ENCODE measurements around the gene ZNF768. TPM values are rescaled to one million over a fixed set of nuclear protein-coding genes. Genes with fewer than 3 reads are reported as not detected.
A peak's percentile ranks its signal among the peaks of the same experiment; 100 is the strongest.

ZNF768 gene
- total and polyA plus RNA-seq, 2 of the 13 experiments (the other 11 are each of a cell fraction or from before 2014, with no cell fraction given), result 26.7 to 34.4 TPM

DNA sequence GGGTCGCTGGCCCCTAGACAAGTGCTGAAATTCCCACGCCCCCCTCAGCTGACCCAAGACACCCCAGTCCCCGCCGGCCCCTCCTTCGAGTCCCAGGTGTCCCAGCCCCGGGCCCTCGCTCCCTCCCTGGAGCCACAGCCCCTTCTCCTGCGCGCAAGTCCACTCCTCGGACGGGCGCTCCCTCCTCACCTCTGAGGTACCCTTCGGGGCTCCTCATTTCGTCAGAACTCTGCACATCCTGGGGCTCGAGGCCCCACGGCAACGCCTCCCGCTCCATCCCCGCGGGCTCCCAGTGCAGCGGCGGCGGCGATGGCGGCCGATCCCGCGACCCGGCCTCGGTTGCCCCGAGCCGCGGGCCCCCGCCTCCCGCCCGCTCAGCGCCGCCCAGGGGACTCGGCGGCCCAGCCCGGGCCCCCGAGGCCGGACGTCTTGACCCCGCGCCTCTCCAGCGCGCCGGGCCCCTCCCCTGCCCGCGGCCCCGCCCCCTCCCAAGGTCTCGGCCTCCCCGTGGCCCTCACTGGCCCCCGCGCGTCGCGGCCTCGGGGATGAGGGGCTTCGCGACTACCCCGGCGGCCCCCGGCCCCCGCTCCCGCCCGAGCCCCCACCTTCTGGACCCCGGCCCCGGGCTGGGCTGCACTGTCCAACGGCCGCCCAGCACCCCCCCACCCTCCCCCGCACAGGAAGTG, at the start of gene ZNF768 (continued):
- TF ChIP-seq, protein P1, sequence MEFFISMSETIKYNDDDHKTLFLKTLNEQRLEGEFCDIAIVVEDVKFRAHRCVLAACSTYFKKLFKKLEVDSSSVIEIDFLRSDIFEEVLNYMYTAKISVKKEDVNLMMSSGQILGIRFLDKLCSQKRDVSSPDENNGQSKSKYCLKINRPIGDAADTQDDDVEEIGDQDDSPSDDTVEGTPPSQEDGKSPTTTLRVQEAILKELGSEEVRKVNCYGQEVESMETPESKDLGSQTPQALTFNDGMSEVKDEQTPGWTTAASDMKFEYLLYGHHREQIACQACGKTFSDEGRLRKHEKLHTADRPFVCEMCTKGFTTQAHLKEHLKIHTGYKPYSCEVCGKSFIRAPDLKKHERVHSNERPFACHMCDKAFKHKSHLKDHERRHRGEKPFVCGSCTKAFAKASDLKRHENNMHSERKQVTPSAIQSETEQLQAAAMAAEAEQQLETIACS (CRISPR knock-in tag; IDR thresholded peaks at IDR 0.05), result no peak
- TF ChIP-seq NONO (IDR thresholded peaks at IDR 0.05) (no peak), NONO (CRISPR knock-in tag; conservative IDR thresholded peaks at IDR 0.05) (peak; percentile 14; the same call in 1 of the 2 replicates), ZNF34 (CRISPR knock-in tag; IDR thresholded peaks at IDR 0.05; ENCODE audit: borderline replicate concordance) (0 out of 2 replicates have a peak, but pooled peaks have one; percentile 26), RBM39 (IDR thresholded peaks at IDR 0.05; ENCODE audit: low read depth, low read length, poor library complexity, severe bottlenecking) (no peak), ZSCAN22 (CRISPR knock-in tag; IDR thresholded peaks at IDR 0.05) (no peak), ZNF547 (CRISPR knock-in tag; IDR thresholded peaks at IDR 0.05) (no peak), CENPX (CRISPR knock-in tag; IDR thresholded peaks at IDR 0.05) (no peak), ZNF510 (CRISPR knock-in tag; IDR thresholded peaks at IDR 0.05; ENCODE audit: low read depth) (no peak), ZNF30 (CRISPR knock-in tag; IDR thresholded peaks at IDR 0.05) (no peak), POGZ (CRISPR knock-in tag; IDR thresholded peaks at IDR 0.05) (no peak), MBD4 (IDR thresholded peaks at IDR 0.05; ENCODE audit: borderline replicate concordance, low read length) (no peak), SRSF1 (optimal IDR thresholded peaks at IDR 0.05; ENCODE audit: low read depth, low read length) (no peak), RFXAP (CRISPR knock-in tag; IDR thresholded peaks at IDR 0.05; ENCODE audit: borderline replicate concordance) (no peak), RELA (CRISPR knock-in tag; IDR thresholded peaks at IDR 0.05) (no peak), ZNF160 (CRISPR knock-in tag; IDR thresholded peaks at IDR 0.05) (0 out of 2 replicates have a peak, but pooled peaks have one; percentile 39)
- TF ChIP-seq, protein P2, sequence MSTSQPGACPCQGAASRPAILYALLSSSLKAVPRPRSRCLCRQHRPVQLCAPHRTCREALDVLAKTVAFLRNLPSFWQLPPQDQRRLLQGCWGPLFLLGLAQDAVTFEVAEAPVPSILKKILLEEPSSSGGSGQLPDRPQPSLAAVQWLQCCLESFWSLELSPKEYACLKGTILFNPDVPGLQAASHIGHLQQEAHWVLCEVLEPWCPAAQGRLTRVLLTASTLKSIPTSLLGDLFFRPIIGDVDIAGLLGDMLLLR (CRISPR knock-in tag; IDR thresholded peaks at IDR 0.05), result no peak
- TF ChIP-seq, protein P3, sequence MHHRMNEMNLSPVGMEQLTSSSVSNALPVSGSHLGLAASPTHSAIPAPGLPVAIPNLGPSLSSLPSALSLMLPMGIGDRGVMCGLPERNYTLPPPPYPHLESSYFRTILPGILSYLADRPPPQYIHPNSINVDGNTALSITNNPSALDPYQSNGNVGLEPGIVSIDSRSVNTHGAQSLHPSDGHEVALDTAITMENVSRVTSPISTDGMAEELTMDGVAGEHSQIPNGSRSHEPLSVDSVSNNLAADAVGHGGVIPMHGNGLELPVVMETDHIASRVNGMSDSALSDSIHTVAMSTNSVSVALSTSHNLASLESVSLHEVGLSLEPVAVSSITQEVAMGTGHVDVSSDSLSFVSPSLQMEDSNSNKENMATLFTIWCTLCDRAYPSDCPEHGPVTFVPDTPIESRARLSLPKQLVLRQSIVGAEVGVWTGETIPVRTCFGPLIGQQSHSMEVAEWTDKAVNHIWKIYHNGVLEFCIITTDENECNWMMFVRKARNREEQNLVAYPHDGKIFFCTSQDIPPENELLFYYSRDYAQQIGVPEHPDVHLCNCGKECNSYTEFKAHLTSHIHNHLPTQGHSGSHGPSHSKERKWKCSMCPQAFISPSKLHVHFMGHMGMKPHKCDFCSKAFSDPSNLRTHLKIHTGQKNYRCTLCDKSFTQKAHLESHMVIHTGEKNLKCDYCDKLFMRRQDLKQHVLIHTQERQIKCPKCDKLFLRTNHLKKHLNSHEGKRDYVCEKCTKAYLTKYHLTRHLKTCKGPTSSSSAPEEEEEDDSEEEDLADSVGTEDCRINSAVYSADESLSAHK (CRISPR knock-in tag; IDR thresholded peaks at IDR 0.05; ENCODE audit: borderline replicate concordance), result no peak
- TF ChIP-seq, protein P4, sequence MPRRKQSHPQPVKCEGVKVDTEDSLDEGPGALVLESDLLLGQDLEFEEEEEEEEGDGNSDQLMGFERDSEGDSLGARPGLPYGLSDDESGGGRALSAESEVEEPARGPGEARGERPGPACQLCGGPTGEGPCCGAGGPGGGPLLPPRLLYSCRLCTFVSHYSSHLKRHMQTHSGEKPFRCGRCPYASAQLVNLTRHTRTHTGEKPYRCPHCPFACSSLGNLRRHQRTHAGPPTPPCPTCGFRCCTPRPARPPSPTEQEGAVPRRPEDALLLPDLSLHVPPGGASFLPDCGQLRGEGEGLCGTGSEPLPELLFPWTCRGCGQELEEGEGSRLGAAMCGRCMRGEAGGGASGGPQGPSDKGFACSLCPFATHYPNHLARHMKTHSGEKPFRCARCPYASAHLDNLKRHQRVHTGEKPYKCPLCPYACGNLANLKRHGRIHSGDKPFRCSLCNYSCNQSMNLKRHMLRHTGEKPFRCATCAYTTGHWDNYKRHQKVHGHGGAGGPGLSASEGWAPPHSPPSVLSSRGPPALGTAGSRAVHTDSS (CRISPR knock-in tag; conservative IDR thresholded peaks at IDR 0.05), result no peak
- TF ChIP-seq, protein P5, sequence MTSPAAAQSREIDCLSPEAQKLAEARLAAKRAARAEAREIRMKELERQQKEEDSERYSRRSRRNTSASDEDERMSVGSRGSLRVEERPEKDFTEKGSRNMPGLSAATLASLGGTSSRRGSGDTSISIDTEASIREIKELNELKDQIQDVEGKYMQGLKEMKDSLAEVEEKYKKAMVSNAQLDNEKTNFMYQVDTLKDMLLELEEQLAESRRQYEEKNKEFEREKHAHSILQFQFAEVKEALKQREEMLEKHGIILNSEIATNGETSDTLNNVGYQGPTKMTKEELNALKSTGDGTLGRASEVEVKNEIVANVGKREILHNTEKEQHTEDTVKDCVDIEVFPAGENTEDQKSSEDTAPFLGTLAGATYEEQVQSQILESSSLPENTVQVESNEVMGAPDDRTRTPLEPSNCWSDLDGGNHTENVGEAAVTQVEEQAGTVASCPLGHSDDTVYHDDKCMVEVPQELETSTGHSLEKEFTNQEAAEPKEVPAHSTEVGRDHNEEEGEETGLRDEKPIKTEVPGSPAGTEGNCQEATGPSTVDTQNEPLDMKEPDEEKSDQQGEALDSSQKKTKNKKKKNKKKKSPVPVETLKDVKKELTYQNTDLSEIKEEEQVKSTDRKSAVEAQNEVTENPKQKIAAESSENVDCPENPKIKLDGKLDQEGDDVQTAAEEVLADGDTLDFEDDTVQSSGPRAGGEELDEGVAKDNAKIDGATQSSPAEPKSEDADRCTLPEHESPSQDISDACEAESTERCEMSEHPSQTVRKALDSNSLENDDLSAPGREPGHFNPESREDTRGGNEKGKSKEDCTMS (CRISPR knock-in tag; conservative IDR thresholded peaks at IDR 0.05), result no peak
- TF ChIP-seq, protein P6, sequence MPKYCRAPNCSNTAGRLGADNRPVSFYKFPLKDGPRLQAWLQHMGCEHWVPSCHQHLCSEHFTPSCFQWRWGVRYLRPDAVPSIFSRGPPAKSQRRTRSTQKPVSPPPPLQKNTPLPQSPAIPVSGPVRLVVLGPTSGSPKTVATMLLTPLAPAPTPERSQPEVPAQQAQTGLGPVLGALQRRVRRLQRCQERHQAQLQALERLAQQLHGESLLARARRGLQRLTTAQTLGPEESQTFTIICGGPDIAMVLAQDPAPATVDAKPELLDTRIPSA (CRISPR knock-in tag; IDR thresholded peaks at IDR 0.05; ENCODE audit: borderline replicate concordance), result no peak

Measured in HepG2 (cell line).